Chondrocyte (in vitro differentiated cells): ENCODE measurements around the gene NINL. TPM values are rescaled to one million over a fixed set of nuclear protein-coding genes. Genes with fewer than 3 reads are reported as not detected.

ENCODE experiments used
- DNase-seq: peaks from one replicate; pipeline ENCODE4 v3.0.0; 2021; ENCODE audit warnings: mixed read lengths, low spot score
- H3K27ac Mint-ChIP-seq: one replicate; pipeline ENCODE4 v1.8.0; 2021; ENCODE audit warnings: mild to moderate bottlenecking, moderate library complexity, mixed read lengths; ENCODE audit not compliant: unreplicated experiment
- H3K27me3 Mint-ChIP-seq: 2 replicates; pipeline ENCODE4 v1.8.0; 2021; ENCODE audit warnings: low read depth, mixed read lengths
- H3K36me3 Mint-ChIP-seq: 2 replicates; pipeline ENCODE4 v1.8.0; 2021; ENCODE audit warnings: low read depth, mixed read lengths
- H3K4me1 Mint-ChIP-seq: 2 replicates; pipeline ENCODE4 v1.8.0; 2021; ENCODE audit warnings: low read depth, mild to moderate bottlenecking, mixed read lengths
- H3K4me3 Mint-ChIP-seq: one replicate; pipeline ENCODE4 v1.8.0; 2021; ENCODE audit warnings: mild to moderate bottlenecking, moderate library complexity, mixed read lengths; ENCODE audit not compliant: unreplicated experiment
- H3K9me3 Mint-ChIP-seq: 2 replicates; pipeline ENCODE4 v1.8.0; 2021; ENCODE audit warnings: low read depth, mixed read lengths
- total RNA-seq: library from RNA; stranded (reverse); gene quantifications from 3 replicates; pipeline ENCODE4 v1.2.1, GENCODE V29; 2021
- TF ChIP-seq, protein P1 (sequence below): fragments of 200-600 bp; sonication (generic); IDR thresholded peaks from 2 replicates; pipeline ENCODE4 v1.5.0; 2021; ENCODE audit warnings: antibody characterized with exemption, mild to moderate bottlenecking, moderate library complexity

The NINL gene
- total RNA-seq, 1 donor from 2014 or later = 10.6 TPM

DNA sequence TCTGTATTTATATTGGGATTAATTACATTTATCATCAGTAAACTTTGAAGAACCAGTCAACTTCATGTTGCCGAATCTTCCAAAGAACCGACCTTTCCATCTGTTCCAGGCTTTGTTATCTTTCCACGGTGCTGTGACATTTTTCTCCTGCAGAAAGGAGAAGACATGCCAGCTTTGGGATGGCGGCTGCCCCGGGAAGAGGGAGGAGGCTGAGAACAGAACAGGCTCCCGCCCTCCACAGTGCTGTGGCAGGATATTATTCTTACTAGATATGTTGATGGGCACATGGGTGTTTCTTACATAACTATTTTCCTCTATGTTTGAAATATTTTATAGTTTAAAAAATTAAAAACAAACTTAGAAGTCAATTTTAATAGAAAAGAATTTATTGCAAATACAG is 133.0 kb downstream of the NINL start:
- H3K4me3 Mint-ChIP-seq = no peak overlapping the region
- H3K9me3 Mint-ChIP-seq = peaks cover 6% of the 10 kb centered on the region
- H3K36me3 Mint-ChIP-seq = peaks cover 33% of the 10 kb centered on the region
- peaks cover 5% of the 10 kb centered on the region for H3K4me1 Mint-ChIP-seq
- DNase-seq = peak; percentile 38
- no peak overlapping the region for H3K27ac Mint-ChIP-seq
- H3K27me3 Mint-ChIP-seq = no peaks in the 10 kb centered on the region
- TF ChIP-seq, protein P1, sequence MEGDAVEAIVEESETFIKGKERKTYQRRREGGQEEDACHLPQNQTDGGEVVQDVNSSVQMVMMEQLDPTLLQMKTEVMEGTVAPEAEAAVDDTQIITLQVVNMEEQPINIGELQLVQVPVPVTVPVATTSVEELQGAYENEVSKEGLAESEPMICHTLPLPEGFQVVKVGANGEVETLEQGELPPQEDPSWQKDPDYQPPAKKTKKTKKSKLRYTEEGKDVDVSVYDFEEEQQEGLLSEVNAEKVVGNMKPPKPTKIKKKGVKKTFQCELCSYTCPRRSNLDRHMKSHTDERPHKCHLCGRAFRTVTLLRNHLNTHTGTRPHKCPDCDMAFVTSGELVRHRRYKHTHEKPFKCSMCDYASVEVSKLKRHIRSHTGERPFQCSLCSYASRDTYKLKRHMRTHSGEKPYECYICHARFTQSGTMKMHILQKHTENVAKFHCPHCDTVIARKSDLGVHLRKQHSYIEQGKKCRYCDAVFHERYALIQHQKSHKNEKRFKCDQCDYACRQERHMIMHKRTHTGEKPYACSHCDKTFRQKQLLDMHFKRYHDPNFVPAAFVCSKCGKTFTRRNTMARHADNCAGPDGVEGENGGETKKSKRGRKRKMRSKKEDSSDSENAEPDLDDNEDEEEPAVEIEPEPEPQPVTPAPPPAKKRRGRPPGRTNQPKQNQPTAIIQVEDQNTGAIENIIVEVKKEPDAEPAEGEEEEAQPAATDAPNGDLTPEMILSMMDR = no peak

DNA sequence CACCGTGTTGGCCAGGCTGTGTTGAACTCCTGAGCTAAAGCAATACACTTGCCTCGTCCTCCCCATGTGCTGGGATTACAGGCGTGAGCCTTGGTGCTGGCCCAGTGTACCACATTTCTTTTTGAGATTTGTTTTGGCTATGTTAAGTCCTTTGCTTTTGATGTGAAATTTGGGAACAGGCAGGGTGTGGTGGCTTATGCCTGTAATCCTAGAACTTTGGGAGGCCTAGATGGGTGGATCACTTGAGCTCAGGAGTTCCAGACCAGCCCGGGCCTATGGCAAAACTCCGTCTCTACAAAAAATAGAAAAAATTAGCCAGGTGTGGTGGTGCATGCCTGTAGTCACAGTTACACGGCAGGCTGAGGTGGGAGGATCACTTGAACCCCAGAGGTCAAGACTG is 137.7 kb downstream of the NINL start:
- H3K27me3 Mint-ChIP-seq = no peaks in the 10 kb centered on the region
- no peak overlapping the region for H3K27ac Mint-ChIP-seq
- no peak overlapping the region for H3K4me3 Mint-ChIP-seq
- TF ChIP-seq, protein P1 = no peak
- peaks cover 23% of the 10 kb centered on the region for H3K36me3 Mint-ChIP-seq
- H3K9me3 Mint-ChIP-seq = peaks cover 6% of the 10 kb centered on the region
- peak; percentile 8 for DNase-seq
- H3K4me1 Mint-ChIP-seq = no peaks in the 10 kb centered on the region

DNA sequence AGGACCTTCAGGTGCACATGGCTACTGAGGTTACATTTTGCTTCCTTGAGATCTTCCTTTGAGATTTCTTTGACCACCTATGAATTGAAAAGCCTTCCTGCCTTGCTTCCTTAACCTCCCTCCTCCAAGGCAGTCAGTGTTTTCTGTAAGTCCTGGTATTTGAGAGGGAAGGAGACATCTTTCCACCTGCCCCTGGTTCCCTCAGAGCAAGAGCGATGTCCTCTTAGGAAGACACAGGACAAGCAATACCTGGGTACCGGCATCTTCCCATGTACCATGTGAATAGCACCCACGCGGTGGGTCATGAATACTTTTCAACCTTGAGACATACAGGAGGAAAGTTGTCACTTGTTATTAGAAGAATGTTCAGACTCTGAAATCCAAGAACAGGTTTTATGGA is 140.8 kb downstream of the NINL start:
- no peaks in the 10 kb centered on the region for H3K4me1 Mint-ChIP-seq
- H3K4me3 Mint-ChIP-seq = no peak overlapping the region
- H3K27ac Mint-ChIP-seq = no peak overlapping the region
- DNase-seq = peak; percentile 5
- H3K27me3 Mint-ChIP-seq = no peaks in the 10 kb centered on the region
- H3K9me3 Mint-ChIP-seq = peaks cover 6% of the 10 kb centered on the region
- peaks cover 18% of the 10 kb centered on the region for H3K36me3 Mint-ChIP-seq
- TF ChIP-seq, protein P1 = no peak

DNA sequence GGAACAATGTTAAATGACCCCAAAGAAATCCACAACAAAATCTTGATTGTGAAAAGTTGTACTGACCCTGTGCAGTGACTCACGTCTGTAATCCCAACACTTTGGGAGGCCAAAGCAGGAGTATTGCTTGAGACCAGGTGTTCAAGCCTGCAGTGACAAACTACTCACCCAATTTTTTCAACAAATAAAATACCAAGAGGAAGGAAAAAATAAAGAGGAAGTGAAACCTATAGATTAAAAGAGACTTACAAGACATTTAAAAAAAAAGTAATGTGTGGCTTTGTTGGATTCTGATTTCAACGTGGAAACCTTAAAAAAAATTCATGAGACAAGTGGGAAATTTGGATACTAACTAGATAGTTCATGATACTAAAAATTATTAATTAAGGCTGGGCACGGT is 146.0 kb downstream of the NINL start:
- Mint-ChIP-seq H3K4me3 (no peak overlapping the region), H3K9me3 (no peaks in the 10 kb centered on the region), H3K27ac (no peak overlapping the region), H3K27me3 (no peaks in the 10 kb centered on the region), H3K36me3 (peaks cover 2% of the 10 kb centered on the region), H3K4me1 (peaks cover 3% of the 10 kb centered on the region)
- TF ChIP-seq, protein P1 = no peak
- no peak for DNase-seq

DNA sequence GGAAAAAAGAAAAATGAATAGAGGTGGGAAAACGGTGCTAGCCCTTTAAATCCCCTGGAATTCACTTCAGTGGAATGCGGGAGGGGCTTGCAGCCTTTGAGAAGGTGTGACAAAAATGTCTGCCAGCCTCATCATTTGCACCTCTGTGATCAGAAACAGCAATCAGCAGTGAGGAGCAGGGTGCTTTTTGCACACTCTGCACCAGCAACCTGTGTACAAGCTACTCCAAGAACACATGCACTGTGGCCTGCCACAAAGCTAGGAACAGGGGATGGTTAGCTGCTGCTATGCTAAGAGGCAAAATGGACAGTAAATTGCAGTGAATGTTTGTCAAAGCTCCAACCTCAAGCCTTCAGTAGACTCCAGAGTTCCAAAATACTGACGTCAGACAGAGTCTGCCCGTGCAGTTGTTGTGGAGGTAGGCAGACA is 148.2 kb downstream of the NINL start:
- H3K4me3 Mint-ChIP-seq = no peak overlapping the region
- no peak for DNase-seq

More for the DNA sequence above, 148.2 kb downstream of the NINL start:
- H3K9me3 Mint-ChIP-seq = no peaks in the 10 kb centered on the region
- H3K27me3 Mint-ChIP-seq = no peaks in the 10 kb centered on the region
- H3K36me3 Mint-ChIP-seq = peaks cover 2% of the 10 kb centered on the region
- no peak overlapping the region for H3K27ac Mint-ChIP-seq
- TF ChIP-seq, protein P1 = no peak
- peaks cover 3% of the 10 kb centered on the region for H3K4me1 Mint-ChIP-seq
